ENCODE results near the gene S1PR4. TPM values are rescaled to one million over a fixed set of nuclear protein-coding genes. Genes with fewer than 3 reads are reported as not detected.

The S1PR4 gene
- total and polyA plus RNA-seq, 9 of the 15 experiments (the other 6 are each of a cell fraction or from before 2014, with no cell fraction given), result 0.27 TPM; not detected in 8

DNA sequence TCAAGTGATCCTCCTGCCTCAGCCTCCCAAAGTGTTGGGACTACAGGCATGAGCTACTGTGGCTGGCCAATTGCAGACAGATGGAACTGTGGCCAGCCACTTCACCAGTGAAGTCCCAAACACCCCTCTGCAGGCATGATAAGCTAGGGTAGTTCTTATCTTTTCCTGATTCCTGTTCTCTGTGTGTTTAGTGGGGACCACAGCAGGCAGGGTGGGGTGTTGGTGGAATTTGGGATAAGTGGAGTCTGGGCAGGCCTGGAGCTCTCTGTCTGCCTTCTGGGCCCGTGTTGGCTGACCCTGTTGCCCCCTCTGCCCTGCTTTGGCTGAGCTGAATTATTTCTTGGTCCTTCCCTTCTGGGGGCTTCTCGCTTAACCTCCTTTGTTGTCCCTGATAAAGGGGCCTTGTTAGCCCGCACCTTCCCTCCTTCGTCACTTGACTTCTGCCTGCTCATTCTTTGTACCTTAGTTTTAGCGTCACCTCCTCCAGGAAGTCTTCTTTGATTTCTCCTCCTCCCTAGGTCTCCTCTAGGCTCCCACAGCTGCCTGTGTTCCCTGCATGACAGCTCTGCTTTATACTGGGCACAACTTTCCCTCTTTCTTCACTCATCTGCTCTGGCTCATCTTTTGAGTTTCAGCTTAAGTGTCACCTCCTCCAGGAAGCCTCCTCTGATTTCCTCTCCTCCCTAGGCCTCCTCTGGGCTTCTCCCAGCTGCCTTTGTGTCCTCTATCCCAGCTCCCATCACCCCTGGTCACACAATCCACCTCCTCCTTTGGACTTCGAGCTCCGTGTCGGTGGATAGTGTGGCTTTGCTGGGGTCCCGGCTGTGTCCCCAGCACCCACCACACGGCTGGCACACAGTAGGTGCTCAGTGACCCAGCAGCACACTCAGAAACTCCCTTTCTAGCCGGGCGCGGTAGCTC is 5.4 kb downstream of the S1PR4 start (continued):
- TF ChIP-seq, protein P1, sequence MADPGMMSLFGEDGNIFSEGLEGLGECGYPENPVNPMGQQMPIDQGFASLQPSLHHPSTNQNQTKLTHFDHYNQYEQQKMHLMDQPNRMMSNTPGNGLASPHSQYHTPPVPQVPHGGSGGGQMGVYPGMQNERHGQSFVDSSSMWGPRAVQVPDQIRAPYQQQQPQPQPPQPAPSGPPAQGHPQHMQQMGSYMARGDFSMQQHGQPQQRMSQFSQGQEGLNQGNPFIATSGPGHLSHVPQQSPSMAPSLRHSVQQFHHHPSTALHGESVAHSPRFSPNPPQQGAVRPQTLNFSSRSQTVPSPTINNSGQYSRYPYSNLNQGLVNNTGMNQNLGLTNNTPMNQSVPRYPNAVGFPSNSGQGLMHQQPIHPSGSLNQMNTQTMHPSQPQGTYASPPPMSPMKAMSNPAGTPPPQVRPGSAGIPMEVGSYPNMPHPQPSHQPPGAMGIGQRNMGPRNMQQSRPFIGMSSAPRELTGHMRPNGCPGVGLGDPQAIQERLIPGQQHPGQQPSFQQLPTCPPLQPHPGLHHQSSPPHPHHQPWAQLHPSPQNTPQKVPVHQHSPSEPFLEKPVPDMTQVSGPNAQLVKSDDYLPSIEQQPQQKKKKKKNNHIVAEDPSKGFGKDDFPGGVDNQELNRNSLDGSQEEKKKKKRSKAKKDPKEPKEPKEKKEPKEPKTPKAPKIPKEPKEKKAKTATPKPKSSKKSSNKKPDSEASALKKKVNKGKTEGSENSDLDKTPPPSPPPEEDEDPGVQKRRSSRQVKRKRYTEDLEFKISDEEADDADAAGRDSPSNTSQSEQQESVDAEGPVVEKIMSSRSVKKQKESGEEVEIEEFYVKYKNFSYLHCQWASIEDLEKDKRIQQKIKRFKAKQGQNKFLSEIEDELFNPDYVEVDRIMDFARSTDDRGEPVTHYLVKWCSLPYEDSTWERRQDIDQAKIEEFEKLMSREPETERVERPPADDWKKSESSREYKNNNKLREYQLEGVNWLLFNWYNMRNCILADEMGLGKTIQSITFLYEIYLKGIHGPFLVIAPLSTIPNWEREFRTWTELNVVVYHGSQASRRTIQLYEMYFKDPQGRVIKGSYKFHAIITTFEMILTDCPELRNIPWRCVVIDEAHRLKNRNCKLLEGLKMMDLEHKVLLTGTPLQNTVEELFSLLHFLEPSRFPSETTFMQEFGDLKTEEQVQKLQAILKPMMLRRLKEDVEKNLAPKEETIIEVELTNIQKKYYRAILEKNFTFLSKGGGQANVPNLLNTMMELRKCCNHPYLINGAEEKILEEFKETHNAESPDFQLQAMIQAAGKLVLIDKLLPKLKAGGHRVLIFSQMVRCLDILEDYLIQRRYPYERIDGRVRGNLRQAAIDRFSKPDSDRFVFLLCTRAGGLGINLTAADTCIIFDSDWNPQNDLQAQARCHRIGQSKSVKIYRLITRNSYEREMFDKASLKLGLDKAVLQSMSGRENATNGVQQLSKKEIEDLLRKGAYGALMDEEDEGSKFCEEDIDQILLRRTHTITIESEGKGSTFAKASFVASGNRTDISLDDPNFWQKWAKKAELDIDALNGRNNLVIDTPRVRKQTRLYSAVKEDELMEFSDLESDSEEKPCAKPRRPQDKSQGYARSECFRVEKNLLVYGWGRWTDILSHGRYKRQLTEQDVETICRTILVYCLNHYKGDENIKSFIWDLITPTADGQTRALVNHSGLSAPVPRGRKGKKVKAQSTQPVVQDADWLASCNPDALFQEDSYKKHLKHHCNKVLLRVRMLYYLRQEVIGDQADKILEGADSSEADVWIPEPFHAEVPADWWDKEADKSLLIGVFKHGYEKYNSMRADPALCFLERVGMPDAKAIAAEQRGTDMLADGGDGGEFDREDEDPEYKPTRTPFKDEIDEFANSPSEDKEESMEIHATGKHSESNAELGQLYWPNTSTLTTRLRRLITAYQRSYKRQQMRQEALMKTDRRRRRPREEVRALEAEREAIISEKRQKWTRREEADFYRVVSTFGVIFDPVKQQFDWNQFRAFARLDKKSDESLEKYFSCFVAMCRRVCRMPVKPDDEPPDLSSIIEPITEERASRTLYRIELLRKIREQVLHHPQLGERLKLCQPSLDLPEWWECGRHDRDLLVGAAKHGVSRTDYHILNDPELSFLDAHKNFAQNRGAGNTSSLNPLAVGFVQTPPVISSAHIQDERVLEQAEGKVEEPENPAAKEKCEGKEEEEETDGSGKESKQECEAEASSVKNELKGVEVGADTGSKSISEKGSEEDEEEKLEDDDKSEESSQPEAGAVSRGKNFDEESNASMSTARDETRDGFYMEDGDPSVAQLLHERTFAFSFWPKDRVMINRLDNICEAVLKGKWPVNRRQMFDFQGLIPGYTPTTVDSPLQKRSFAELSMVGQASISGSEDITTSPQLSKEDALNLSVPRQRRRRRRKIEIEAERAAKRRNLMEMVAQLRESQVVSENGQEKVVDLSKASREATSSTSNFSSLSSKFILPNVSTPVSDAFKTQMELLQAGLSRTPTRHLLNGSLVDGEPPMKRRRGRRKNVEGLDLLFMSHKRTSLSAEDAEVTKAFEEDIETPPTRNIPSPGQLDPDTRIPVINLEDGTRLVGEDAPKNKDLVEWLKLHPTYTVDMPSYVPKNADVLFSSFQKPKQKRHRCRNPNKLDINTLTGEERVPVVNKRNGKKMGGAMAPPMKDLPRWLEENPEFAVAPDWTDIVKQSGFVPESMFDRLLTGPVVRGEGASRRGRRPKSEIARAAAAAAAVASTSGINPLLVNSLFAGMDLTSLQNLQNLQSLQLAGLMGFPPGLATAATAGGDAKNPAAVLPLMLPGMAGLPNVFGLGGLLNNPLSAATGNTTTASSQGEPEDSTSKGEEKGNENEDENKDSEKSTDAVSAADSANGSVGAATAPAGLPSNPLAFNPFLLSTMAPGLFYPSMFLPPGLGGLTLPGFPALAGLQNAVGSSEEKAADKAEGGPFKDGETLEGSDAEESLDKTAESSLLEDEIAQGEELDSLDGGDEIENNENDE (IDR thresholded peaks at IDR 0.05; ENCODE audit: low read depth, low read length), result no peak
- TF ChIP-seq, protein P2, sequence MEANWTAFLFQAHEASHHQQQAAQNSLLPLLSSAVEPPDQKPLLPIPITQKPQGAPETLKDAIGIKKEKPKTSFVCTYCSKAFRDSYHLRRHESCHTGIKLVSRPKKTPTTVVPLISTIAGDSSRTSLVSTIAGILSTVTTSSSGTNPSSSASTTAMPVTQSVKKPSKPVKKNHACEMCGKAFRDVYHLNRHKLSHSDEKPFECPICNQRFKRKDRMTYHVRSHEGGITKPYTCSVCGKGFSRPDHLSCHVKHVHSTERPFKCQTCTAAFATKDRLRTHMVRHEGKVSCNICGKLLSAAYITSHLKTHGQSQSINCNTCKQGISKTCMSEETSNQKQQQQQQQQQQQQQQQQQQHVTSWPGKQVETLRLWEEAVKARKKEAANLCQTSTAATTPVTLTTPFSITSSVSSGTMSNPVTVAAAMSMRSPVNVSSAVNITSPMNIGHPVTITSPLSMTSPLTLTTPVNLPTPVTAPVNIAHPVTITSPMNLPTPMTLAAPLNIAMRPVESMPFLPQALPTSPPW (CRISPR knock-in tag; IDR thresholded peaks at IDR 0.05), result peak; percentile 49
- TF ChIP-seq SP1 (CRISPR knock-in tag; IDR thresholded peaks at IDR 0.05), result no peak; the same call in none of the 2 replicates
- TF ChIP-seq, protein P3, sequence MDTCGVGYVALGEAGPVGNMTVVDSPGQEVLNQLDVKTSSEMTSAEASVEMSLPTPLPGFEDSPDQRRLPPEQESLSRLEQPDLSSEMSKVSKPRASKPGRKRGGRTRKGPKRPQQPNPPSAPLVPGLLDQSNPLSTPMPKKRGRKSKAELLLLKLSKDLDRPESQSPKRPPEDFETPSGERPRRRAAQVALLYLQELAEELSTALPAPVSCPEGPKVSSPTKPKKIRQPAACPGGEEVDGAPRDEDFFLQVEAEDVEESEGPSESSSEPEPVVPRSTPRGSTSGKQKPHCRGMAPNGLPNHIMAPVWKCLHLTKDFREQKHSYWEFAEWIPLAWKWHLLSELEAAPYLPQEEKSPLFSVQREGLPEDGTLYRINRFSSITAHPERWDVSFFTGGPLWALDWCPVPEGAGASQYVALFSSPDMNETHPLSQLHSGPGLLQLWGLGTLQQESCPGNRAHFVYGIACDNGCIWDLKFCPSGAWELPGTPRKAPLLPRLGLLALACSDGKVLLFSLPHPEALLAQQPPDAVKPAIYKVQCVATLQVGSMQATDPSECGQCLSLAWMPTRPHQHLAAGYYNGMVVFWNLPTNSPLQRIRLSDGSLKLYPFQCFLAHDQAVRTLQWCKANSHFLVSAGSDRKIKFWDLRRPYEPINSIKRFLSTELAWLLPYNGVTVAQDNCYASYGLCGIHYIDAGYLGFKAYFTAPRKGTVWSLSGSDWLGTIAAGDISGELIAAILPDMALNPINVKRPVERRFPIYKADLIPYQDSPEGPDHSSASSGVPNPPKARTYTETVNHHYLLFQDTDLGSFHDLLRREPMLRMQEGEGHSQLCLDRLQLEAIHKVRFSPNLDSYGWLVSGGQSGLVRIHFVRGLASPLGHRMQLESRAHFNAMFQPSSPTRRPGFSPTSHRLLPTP (IDR thresholded peaks at IDR 0.05; ENCODE audit: borderline replicate concordance, extremely low read depth, insufficient read length), result peak; percentile 84
- TF ChIP-seq CTBP1 (IDR thresholded peaks at IDR 0.05; ENCODE audit: borderline replicate concordance), result peak; percentile 35; the same call in 1 of the 2 replicates
- TF ChIP-seq, protein P4, sequence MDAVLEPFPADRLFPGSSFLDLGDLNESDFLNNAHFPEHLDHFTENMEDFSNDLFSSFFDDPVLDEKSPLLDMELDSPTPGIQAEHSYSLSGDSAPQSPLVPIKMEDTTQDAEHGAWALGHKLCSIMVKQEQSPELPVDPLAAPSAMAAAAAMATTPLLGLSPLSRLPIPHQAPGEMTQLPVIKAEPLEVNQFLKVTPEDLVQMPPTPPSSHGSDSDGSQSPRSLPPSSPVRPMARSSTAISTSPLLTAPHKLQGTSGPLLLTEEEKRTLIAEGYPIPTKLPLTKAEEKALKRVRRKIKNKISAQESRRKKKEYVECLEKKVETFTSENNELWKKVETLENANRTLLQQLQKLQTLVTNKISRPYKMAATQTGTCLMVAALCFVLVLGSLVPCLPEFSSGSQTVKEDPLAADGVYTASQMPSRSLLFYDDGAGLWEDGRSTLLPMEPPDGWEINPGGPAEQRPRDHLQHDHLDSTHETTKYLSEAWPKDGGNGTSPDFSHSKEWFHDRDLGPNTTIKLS (IDR thresholded peaks at IDR 0.05; ENCODE audit: borderline replicate concordance, low read depth), result no peak

All from K562 (cell line).